SK-N-SH (cell line): ENCODE data around the gene GALNT12. TPM values are rescaled to one million over a fixed set of nuclear protein-coding genes. Genes with fewer than 3 reads are reported as not detected.

Source experiments
- CTCF ChIA-PET: fragments of 300-600, 350-600 bp; formaldehyde crosslinking; extraction: SDS; loops from one replicate; lab custom pipeline; 2021; lab: Yijun Ruan, JAX
- POLR2A ChIA-PET: fragments of 350-600 bp; sonication (Branson Sonifier 250); formaldehyde crosslinking; extraction: SDS; loops from one replicate; lab custom pipeline; 2020; ENCODE audit warnings: antibody characterized with exemption, inconsistent platforms; lab: Yijun Ruan, JAX
- DNase-seq: peaks from one replicate; pipeline ENCODE4 v3.0.0; 2012
- H2AFZ ChIP-seq: fragments of 200-600 bp; sonication (generic); 2 replicates; pipeline ENCODE4 v1.8.1; 2016; ENCODE audit warnings: antibody characterized with exemption, mild to moderate bottlenecking, low read depth
- H3F3A ChIP-seq: fragments of 200-600 bp; sonication (generic); replicated peaks from 2 replicates; pipeline ENCODE3; 2016; ENCODE audit warnings: antibody characterized with exemption, mild to moderate bottlenecking; ENCODE audit not compliant: insufficient read depth
- H3K27ac ChIP-seq, 2 experiments: fragments of 200-500 bp in 1 of 2; fragments of 200-600 bp in 1 of 2; sonication (Bioruptor generic) in 1 of 2; sonication (generic), shearing (Covaris generic) in 1 of 2; 2 replicates each; pipeline versions ENCODE4 v1.5.1 to v1.6.1; 2014 to 2016; ENCODE audit warnings: low read depth in 2 of 2, inconsistent platforms in 1 of 2, low read length in 1 of 2, mild to moderate bottlenecking in 1 of 2, mixed read lengths in 1 of 2
- H3K27me3 ChIP-seq: fragments of 200-600 bp; sonication (generic), shearing (Covaris generic); 2 replicates; pipeline ENCODE4 v1.6.1; 2016; ENCODE audit warnings: mixed run types; ENCODE audit not compliant: insufficient read depth
- H3K36me3 ChIP-seq, 2 experiments: fragments of 200-500 bp in 1 of 2; fragments of 200-600 bp in 1 of 2; sonication (Bioruptor generic) in 1 of 2; sonication (generic) in 1 of 2; replicated peaks in 1 of 2; 2 replicates each; pipeline versions ENCODE3 to v1.5.1; 2014 to 2016; ENCODE audit warnings: low read length in 1 of 2, mild to moderate bottlenecking in 1 of 2; ENCODE audit not compliant: insufficient read depth in 2 of 2, control insufficient read depth in 1 of 2
- H3K4me1 ChIP-seq, 2 experiments: fragments of 200-500 bp in 1 of 2; fragments of 200-600 bp in 1 of 2; sonication (Bioruptor generic) in 1 of 2; sonication (generic), shearing (Covaris generic) in 1 of 2; 2 replicates each; pipeline versions ENCODE4 v1.5.1 to v1.6.1; 2014 to 2016; ENCODE audit warnings: low read depth in 1 of 2, low read length in 1 of 2, mixed run types in 1 of 2; ENCODE audit not compliant: insufficient read depth in 2 of 2, control insufficient read depth in 1 of 2
- H3K4me2 ChIP-seq: fragments of 200-600 bp; sonication (generic), shearing (Covaris generic); 2 replicates; pipeline ENCODE4 v1.6.1; 2017; ENCODE audit warnings: mixed run types
- H3K4me3 ChIP-seq, 2 experiments: fragments of 200-500 bp in 1 of 2; fragments of 200-600 bp in 1 of 2; sonication (Bioruptor generic) in 1 of 2; sonication (generic), shearing (Covaris generic) in 1 of 2; 2 replicates each; pipeline versions ENCODE4 v1.5.1 to v1.8.1; 2014 to 2016; ENCODE audit warnings: low read depth in 2 of 2, inconsistent platforms in 1 of 2, low read length in 1 of 2, mild to moderate bottlenecking in 1 of 2, mixed read lengths in 1 of 2, moderate library complexity in 1 of 2
- H3K79me2 ChIP-seq: fragments of 200-600 bp; sonication (generic); 2 replicates; pipeline ENCODE4 v1.8.1; 2017; ENCODE audit warnings: mild to moderate bottlenecking; ENCODE audit not compliant: insufficient read depth
- H3K9ac ChIP-seq: fragments of 200-600 bp; sonication (generic); 2 replicates; pipeline ENCODE4 v1.6.1; 2017; ENCODE audit warnings: mixed run types
- H3K9me2 ChIP-seq: fragments of 200-600 bp; sonication (generic); 2 replicates; pipeline ENCODE4 v1.6.1; 2017; ENCODE audit warnings: mixed run types
- H3K9me3 ChIP-seq: fragments of 200-600 bp; sonication (generic); 2 replicates; pipeline ENCODE4 v1.6.1; 2017; ENCODE audit warnings: mixed run types, mild to moderate bottlenecking, moderate library complexity
- H4K20me1 ChIP-seq: fragments of 200-600 bp; sonication (generic); 2 replicates; pipeline ENCODE4 v1.6.1; 2017; ENCODE audit warnings: mild to moderate bottlenecking, mixed run types; ENCODE audit not compliant: insufficient read depth
- ELF1 ChIP-seq: IDR thresholded peaks from 2 replicates; pipeline ENCODE4 v1.4.0; 2012
- EP300 ChIP-seq, 2 experiments: IDR thresholded peaks; 2 replicates each; pipeline versions ENCODE4 v1.4.0 to v1.6.1; 2012; ENCODE audit warnings: borderline replicate concordance in 1 of 2, low read depth in 1 of 2, low read length in 1 of 2
- FOSL2 ChIP-seq: IDR thresholded peaks from 2 replicates; pipeline ENCODE4 v1.4.0; 2012; ENCODE audit warnings: low read depth, mild to moderate bottlenecking, moderate library complexity, borderline replicate concordance
- GATA2 ChIP-seq: sonication (generic); formaldehyde crosslinking; IDR thresholded peaks from 2 replicates; pipeline ENCODE4 v1.5.0; 2020; ENCODE audit warnings: mild to moderate bottlenecking, missing genetic modification reagents
- MEF2A ChIP-seq: IDR thresholded peaks from 2 replicates; pipeline ENCODE4 v1.4.0; 2012; ENCODE audit warnings: low read depth, borderline replicate concordance
- MXI1 ChIP-seq: IDR thresholded peaks from 2 replicates; pipeline ENCODE4 v1.6.1; 2012; ENCODE audit warnings: mild to moderate bottlenecking, low read depth, low read length, improper control_type of control experiment
- NFIC ChIP-seq: IDR thresholded peaks from 2 replicates; pipeline ENCODE4 v1.4.0; 2012; ENCODE audit warnings: borderline replicate concordance
- NRF1 ChIP-seq: IDR thresholded peaks from 2 replicates; pipeline ENCODE4 v1.6.1; 2012; ENCODE audit warnings: low read depth, mild to moderate bottlenecking, low read length
- RCOR1 ChIP-seq: fragments of 150-350 bp; IDR thresholded peaks from 2 replicates; pipeline ENCODE4 v1.6.1; 2017; ENCODE audit warnings: antibody characterized with exemption, low read length
- RXRA ChIP-seq: IDR thresholded peaks from 2 replicates; pipeline ENCODE4 v1.4.0; 2012; ENCODE audit warnings: low read depth, mild to moderate bottlenecking, borderline replicate concordance
- SIN3A ChIP-seq: IDR thresholded peaks from 2 replicates; pipeline ENCODE4 v1.6.1; 2012; ENCODE audit warnings: low read depth, mild to moderate bottlenecking, low read length, moderate library complexity, borderline replicate concordance
- TAF1 ChIP-seq: IDR thresholded peaks from 2 replicates; pipeline ENCODE4 v1.6.1; 2012; ENCODE audit warnings: low read depth, mild to moderate bottlenecking, low read length, moderate library complexity, borderline replicate concordance
- TCF12 ChIP-seq: IDR thresholded peaks from 2 replicates; pipeline ENCODE4 v1.4.0; 2012
- TEAD4 ChIP-seq: IDR thresholded peaks from 2 replicates; pipeline ENCODE4 v1.4.0; 2012; ENCODE audit warnings: mild to moderate bottlenecking, borderline replicate concordance; ENCODE audit not compliant: insufficient read depth
- YY1 ChIP-seq: IDR thresholded peaks from 2 replicates; pipeline ENCODE4 v1.4.0; 2012; ENCODE audit warnings: low read depth, mild to moderate bottlenecking
- WGBS: methylation state at CpG from one replicate; pipeline ENCODE4 v1.1.6; 2017; ENCODE audit warnings: low lambda C conversion rate; 5-methylcytosine and 5-hydroxymethylcytosine counted together
- polyA plus RNA-seq, 3 experiments: library from polyadenylated mRNA; depleted of rRNA; stranded (reverse); fragments of >200 nt; gene quantifications; 2 replicates each; pipeline ENCODE4 v1.2.3, GENCODE V29; 2012
- TF ChIP-seq, protein P1 (sequence below): IDR thresholded peaks from 2 replicates; pipeline ENCODE4; 2012
- TF ChIP-seq, protein P2 (sequence below): fragments of 150-350 bp; IDR thresholded peaks from 2 replicates; pipeline ENCODE4 v1.6.1; 2017; ENCODE audit warnings: antibody characterized with exemption, low read length, low read depth, borderline replicate concordance
- TF ChIP-seq, protein P3 (sequence below): IDR thresholded peaks from 2 replicates; pipeline ENCODE4 v1.4.0; 2012; ENCODE audit warnings: low read depth
- TF ChIP-seq, protein P4 (sequence below): fragments of 150-350 bp; IDR thresholded peaks from 2 replicates; pipeline ENCODE4 v1.6.1; 2016; ENCODE audit warnings: mild to moderate bottlenecking, low read depth, low read length

GALNT12 gene
- polyA plus RNA-seq, 1 of the 3 experiments (the other 2 are of a cell fraction) = 7.4 TPM

DNA sequence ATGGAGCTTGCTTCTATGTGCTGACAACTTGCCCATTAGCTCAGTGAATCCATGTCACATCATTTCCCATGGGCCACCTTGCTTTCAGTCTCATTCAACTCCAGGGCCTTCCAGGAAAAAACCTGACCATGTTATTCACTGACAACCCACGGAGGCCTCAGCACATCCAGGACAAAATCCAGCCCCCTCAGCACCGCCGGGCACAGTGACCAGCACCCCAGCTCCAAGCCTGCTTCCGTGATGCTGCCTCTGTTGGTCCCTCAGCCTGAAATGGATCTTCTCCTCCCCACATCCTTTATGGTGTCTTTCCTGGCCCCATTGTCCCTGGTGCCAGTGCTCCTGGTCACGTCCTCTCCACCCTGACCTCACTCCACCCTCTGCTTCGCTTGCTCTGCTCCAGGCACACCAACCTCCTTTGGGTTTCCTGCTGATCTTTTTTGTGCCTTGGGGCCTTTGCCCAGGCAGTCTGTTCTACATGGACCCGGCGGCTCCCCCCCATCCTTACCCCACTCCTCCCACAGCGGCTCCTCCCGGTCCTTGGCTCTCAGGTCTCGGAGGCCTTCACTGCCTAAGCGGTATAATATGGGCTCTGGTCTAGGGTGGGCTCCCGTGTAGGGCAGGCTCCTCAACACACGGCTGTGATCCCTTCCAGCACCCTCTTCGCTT is 36.1 kb upstream of the GALNT12 start (continued):
- no peak for TF ChIP-seq NRF1
- no peak for TF ChIP-seq MEF2A

DNA sequence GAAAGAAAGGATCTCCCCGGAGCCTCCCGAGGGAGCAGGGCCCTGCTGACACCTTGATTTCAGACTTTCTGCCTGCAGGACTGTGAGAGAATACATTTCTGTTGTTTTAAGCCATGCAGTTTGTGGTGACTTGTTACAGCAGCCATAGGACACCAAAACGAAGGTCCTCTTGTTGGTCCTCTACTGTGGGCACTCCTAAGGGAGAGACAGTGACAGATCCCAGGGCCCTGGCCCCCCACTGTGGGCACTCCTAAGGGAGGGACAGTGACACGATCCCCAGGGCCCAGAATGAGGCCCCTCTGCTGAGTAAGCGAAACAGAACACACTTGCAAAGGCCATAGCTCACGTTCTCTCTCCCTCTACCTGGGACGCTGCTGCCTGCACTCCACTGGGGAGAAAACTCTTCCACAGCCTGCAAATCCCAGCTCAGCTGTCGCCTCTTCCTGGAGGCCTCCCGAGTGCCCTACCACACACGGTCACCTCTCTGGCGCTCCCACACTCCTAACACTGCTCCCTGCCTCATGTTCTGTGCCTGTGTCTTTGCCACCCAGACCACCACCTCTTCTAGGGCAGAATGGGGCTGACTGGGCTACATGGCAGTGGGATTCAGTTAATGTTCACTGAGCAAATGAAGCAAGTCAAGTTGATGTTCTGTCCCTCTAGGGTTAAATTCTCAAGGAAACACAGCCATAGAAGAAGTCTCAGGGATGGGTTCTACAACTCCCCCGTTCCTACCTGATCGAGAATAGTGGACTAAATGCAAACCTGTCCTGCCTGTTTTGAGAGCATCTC is 34.9 kb upstream of the GALNT12 start:
- no peaks in the 10 kb centered on the region for H3F3A ChIP-seq
- CTCF ChIA-PET = interaction anchor here (3.8 to 12.1 kb wide), 2 partner anchors 24 to 457 kb away, joined by 34 to 198 read pairs; no protein-coding TSS in a partner anchor

DNA sequence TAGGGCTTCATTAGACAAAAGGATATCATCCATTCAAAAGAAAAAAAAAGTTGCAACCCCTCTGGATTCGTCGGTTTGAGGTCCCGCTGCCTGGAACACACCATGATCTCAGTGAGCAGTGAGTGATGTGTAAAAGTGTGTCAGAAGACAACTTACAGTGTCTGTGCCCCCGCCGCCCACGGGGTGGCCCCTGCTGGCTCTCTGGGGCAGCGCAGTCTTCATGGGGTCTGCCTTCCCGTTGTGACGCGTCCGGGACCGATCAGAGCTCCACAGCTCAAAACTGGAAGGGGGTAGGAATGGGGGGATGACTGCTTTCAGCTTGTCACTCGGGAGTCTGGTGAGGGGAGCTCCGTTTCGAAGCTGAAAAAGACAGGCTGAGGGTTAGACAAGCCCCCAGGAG is 33.7 kb upstream of the GALNT12 start:
- 92% methylated on average over 15 of the region's 15 CpGs for WGBS
- POLR2A ChIA-PET = no interaction called here
- TF ChIP-seq FOSL2 = no peak
- TF ChIP-seq TCF12 = no peak
- TF ChIP-seq TAF1 = no peak
- no peak for TF ChIP-seq YY1
- no peak for TF ChIP-seq RCOR1
- no peak for TF ChIP-seq EP300 (IDR thresholded peaks at IDR 0.05; ENCODE audit: borderline replicate concordance in 1 of 2, low read depth in 1 of 2, low read length in 1 of 2)
- no peak for TF ChIP-seq TEAD4
- TF ChIP-seq, protein P1, sequence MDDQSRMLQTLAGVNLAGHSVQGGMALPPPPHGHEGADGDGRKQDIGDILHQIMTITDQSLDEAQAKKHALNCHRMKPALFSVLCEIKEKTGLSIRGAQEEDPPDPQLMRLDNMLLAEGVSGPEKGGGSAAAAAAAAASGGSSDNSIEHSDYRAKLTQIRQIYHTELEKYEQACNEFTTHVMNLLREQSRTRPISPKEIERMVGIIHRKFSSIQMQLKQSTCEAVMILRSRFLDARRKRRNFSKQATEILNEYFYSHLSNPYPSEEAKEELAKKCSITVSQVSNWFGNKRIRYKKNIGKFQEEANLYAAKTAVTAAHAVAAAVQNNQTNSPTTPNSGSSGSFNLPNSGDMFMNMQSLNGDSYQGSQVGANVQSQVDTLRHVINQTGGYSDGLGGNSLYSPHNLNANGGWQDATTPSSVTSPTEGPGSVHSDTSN = no peak
- TF ChIP-seq RXRA = no peak
- TF ChIP-seq GATA2 (CRISPR knock-in tag) = no peak
- TF ChIP-seq, protein P2, sequence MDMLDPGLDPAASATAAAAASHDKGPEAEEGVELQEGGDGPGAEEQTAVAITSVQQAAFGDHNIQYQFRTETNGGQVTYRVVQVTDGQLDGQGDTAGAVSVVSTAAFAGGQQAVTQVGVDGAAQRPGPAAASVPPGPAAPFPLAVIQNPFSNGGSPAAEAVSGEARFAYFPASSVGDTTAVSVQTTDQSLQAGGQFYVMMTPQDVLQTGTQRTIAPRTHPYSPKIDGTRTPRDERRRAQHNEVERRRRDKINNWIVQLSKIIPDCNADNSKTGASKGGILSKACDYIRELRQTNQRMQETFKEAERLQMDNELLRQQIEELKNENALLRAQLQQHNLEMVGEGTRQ = no peak
- no peak for TF ChIP-seq NFIC

More for the DNA sequence above, 34.9 kb upstream of the GALNT12 start:
- no peaks in the 10 kb centered on the region for H4K20me1 ChIP-seq
- POLR2A ChIA-PET = no interaction called here
- TF ChIP-seq, protein P1 = no peak
- TF ChIP-seq, protein P3, sequence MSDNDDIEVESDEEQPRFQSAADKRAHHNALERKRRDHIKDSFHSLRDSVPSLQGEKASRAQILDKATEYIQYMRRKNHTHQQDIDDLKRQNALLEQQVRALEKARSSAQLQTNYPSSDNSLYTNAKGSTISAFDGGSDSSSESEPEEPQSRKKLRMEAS = no peak
- no peak for TF ChIP-seq MXI1
- TF ChIP-seq RXRA = no peak
- TF ChIP-seq, protein P4, sequence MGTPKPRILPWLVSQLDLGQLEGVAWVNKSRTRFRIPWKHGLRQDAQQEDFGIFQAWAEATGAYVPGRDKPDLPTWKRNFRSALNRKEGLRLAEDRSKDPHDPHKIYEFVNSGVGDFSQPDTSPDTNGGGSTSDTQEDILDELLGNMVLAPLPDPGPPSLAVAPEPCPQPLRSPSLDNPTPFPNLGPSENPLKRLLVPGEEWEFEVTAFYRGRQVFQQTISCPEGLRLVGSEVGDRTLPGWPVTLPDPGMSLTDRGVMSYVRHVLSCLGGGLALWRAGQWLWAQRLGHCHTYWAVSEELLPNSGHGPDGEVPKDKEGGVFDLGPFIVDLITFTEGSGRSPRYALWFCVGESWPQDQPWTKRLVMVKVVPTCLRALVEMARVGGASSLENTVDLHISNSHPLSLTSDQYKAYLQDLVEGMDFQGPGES = no peak
- TF ChIP-seq NFIC = no peak
- no peak for TF ChIP-seq ELF1
- TF ChIP-seq SIN3A = no peak
- TF ChIP-seq GATA2 (CRISPR knock-in tag) = no peak
- H3K9me2 ChIP-seq = no peaks in the 10 kb centered on the region
- H3K27me3 ChIP-seq = no peaks in the 10 kb centered on the region
- H3K27ac ChIP-seq = no peak overlapping the region
- H3K79me2 ChIP-seq = no peaks in the 10 kb centered on the region
- H3K9me3 ChIP-seq = no peaks in the 10 kb centered on the region
- peaks cover 24 to 36% of the 10 kb centered on the region in 2 experiments for H3K36me3 ChIP-seq
- DNase-seq = no peak
- no peaks in the 10 kb centered on the region for H3K4me1 ChIP-seq
- no peak overlapping the region for H3K4me3 ChIP-seq
- no peak overlapping the region for H3K4me2 ChIP-seq
- no peak overlapping the region for H3K9ac ChIP-seq
- H2AFZ ChIP-seq = no peak overlapping the region
- WGBS = 91% methylated on average over 13 of the region's 13 CpGs

More for the DNA sequence above, 33.7 kb upstream of the GALNT12 start:
- Histone ChIP-seq H3K27ac (no peak overlapping the region), H3K36me3 (peaks cover 26 to 30% of the 10 kb centered on the region in 2 experiments), H3K4me2 (no peak overlapping the region), H3K9me3 (no peaks in the 10 kb centered on the region), H4K20me1 (no peaks in the 10 kb centered on the region), H3K27me3 (no peaks in the 10 kb centered on the region), H3F3A (peaks cover under 1% of the 10 kb centered on the region), H3K9me2 (no peaks in the 10 kb centered on the region), H3K9ac (no peak overlapping the region), H3K4me3 (no peak overlapping the region), H3K4me1 (no peaks in the 10 kb centered on the region), H2AFZ (no peak overlapping the region), H3K79me2 (no peaks in the 10 kb centered on the region)
- no peak for DNase-seq
- CTCF ChIA-PET = interaction anchor here (0.6 to 12.1 kb wide), 16 partner anchors 7 to 569 kb away, joined by 3 to 198 read pairs (median 5); partner anchors contain the start of gene GABBR2
